ENCODE data around the gene HAGHL.
"Not testable (repeated sequence)": the region's sequence is repeated elsewhere in the genome, so short reads cannot be mapped to it uniquely, and the experiment has no call there.

The HAGHL gene

DNA sequence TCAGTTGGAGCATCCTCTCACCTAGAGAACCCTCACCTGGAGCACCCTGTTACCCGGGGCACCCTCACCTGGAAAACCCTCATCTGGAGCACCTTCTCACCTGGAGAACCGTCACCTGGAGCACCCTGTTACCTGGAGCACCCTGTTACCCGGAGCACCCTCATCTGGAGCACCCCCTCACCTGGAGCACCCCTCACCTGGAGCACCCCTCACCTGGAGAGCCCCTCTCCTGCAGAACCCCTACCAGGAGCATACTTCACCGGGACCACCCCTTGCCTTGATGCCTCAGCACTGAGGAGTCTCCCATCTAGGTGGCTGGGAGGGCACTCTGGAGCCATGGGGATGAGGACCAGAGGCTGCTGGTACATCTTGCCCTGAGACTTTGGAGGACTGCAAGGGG, 17.9 kb upstream of the HAGHL start:
- no peak for DNase-seq

GRCh38 chr16:709566-710499, 17.1 kb upstream of the HAGHL start:
- no peak for DNase-seq

DNA sequence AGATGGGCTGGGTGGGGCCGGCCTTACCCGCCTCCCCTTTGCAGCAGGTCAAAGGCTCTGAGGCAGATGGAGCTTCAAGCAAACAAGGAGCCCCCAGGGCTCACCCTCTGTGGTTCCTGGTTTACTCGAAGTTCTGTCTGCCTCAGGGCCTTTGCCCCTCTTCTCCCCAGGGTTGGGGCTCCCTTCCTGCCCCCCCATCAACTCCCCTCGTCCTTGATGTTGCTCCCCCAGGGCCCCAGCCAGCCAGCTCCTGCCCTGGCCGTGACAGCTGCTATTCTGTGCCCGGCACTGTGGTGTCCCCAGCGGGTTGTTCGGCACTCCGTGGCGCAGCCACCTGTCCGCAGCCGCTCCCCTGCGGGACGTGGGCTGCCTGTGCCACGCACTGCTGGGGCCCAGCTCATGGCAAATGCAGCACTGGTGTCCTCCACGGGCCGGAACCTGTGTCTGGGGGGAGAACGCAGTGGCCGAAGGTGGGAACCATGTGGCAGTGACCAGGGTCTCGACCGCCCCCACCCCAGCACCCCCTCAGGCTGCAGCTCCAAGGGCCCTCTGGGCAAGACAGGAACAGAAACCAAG, 16.3 kb upstream of the HAGHL start:
- no peak for DNase-seq

DNA sequence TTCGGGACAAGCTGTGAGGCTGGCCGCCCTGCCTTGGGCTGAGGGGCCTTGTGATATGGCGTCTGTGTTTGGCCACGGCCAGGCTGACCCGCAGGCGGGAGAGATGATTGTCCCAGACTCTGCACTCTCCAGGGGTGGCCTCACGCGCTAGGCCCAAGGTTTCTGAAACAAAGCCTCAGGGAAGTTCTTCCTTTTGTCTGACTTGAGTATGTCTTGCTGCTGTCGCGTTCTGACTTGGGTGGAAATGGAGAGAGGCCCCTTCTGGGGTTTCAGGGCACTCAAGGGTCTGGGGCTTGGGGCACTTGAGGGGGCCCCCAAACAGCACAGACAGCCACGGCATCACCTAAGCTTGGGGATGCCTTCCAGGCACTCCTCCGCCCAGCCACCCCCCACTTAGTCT, 15.8 kb upstream of the HAGHL start:
- no peak for DNase-seq

GRCh38 chr16:711548-712320, 15.2 kb upstream of the HAGHL start:
- no peak for DNase-seq

DNA sequence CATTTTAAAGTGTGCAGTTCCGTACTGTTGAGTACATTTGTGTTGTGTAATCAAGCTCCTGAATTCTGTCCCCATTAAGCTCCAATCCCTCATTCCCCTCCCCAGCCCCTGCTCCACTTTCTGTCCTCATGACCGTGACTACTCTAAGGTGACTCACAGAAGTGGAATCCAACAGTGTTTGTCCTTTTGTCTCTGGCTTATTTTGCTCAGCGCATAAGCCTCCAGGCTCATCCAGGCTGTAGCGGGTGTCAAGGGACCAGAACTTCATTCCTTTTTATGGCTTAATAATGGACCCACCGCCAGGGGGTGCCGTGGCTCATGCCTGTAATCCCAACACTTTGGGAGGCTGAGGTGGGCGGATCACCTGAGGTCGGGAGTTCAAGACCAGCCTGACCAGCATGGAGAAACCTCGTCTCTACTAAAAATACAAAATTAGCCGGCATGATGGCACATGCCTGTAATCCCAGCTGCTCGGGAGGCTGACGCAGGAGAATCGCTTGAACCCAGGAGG, 14.1 kb upstream of the HAGHL start:
- not testable (repeated sequence) for DNase-seq

- DNase-seq = no peak
Observed at GRCh38 chr16:714079-714478, 12.8 kb upstream of the HAGHL start.

DNA sequence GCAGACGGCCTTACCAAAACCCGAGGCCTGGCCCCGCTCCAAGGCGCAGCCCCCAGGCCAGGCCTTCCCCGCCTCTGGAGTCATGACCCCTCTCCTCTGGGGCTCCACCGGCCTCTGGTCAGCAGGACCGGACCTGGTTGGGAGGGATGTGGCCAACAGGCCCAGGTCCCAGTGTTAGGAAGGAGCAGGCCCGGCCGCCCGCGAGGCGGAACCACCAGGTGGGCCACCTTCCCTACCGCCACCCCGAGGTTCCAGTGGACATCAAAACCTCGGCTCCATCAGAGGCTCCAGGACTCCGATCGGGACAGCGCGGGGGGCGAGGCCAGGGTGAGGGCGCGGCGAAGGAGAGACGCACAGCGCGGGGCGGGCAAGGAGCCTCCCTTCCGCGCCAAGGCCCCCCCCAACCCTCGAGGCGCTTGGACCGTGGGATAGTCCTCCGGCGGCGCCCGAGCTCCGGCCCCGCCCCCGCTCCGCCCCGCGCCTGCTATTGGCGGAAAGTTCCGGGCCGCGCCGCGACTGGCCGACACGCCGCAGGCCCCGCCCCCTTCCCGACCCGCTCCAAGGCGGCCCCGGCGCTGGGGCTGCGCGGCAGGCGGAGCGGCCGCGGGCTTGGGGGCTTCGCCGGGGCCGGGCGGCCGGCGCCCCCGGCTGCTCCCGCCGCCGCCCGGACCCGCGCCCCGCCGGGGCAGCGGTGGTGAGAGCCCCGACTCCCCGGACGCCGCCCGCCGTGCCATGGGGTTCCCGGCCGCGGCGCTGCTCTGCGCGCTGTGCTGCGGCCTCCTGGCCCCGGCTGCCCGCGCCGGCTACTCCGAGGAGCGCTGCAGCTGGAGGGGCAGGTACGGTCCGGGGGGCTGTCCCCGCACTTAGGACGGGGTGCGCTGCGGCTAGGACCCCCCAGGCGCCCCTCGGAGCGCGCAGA, 12.1 kb upstream of the HAGHL start, which contains the start of gene METRN:
Gene METRN, plus strand, starts transcription at position 561 of the 919 bp plus-strand sequence. Its CDS starts 172 bp downstream, at position 733.
- no peak for DNase-seq

- no peak for DNase-seq
Observed at GRCh38 chr16:715477-716199, 11.3 kb upstream of the HAGHL start.

DNA sequence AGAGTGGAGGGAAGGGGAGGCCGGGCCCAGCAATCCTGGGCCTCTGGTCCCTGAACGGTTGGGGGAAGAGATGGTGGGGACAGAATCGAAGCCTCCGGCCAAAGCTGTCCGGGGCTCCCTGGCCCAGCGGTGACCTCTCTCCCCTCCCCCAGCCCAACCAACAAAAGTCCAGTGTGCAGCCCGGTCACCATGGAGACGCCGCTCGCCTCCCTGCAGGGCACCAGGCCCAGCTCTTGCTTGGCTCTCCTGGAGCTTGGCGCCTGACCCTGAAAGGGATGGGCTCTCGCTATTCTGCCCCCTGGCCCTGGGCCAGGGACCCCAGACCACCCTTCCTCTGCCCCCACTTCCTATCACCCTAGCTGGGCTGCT, 10.7 kb upstream of the HAGHL start:
- DNase-seq = no peak

DNA sequence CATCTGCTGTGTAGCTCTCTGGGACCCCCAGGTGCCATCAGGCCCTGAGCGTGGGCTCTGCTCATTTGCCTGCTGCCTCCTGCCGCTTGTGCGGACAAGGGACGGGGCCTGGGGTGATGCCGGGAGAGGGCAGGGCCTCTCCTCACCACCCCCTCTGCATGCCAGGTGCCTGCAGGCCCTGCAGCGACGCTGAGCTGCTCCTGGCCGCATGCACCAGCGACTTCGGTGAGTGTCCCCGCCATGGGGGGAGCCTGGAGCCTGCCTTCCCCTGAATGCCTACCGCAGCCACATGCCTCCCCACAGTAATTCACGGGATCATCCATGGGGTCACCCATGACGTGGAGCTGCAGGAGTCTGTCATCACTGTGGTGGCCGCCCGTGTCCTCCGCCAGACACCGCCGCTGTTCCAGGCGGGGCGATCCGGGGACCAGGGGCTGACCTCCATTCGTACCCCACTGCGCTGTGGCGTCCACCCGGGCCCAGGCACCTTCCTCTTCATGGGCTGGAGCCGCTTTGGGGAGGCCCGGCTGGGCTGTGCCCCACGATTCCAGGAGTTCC, 10.1 kb upstream of the HAGHL start:
- no peak for DNase-seq

DNA sequence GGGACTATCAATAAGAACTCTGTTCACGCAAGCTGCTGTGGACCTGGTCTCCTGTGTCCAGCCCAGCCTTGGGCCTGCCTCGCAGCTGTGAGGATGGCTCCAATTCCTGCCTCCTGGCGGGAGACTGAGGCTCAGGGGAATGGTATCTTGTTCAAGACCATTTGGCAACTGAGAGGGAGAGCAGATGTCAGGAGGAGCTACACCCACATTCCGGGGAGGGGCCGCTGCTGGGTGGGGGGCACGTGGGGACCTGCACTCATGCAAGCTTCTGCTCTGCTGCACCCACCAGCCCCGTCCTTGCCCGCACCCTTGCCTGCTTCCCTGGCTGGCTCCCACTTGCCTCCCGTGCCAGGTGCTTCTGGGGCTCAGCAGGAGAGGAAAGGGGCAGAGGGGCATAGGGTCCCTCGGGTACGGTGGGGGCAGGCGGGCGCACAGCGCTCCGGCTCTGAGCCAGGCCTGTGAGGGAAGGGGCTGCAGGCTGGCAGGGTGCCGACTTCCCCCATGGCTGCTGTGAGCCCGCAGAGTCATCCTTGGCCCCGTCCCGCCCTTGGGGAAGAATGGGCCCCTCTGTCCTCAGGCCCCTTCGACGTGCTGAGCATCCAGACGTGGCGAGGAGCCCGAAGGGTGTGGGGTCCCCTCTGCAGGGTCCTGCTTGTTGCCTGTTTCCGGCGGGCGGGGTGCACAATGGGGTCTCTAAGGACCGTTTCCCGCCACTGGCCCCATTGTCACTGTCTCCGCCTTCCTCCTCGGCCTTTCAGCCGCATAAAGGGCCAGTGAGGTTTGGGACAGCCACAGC, 9.3 kb upstream of the HAGHL start:
- DNase-seq = no peak

- no peak for DNase-seq
Observed at GRCh38 chr16:718389-718788, 8.5 kb upstream of the HAGHL start.

DNA sequence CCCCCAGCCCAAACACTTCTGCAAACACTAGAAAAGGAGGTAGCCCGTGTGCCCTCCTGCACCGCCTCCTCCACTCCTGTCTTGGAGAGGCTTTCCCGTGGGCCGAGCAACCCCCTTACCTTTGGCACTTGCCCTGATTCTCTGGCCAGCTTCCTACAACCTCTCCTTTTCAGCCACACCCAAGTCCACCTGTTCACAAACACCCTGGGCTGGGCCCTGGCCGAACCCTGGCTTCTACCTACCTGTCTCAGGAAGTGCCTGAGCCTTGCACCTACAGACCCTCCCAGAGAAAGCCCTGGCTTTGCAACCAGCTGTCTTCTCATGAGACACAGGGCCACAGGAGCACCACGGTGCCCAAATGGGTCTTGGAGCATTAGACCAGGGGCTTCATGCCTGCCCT, 8.0 kb upstream of the HAGHL start:
- no peak for DNase-seq

DNA sequence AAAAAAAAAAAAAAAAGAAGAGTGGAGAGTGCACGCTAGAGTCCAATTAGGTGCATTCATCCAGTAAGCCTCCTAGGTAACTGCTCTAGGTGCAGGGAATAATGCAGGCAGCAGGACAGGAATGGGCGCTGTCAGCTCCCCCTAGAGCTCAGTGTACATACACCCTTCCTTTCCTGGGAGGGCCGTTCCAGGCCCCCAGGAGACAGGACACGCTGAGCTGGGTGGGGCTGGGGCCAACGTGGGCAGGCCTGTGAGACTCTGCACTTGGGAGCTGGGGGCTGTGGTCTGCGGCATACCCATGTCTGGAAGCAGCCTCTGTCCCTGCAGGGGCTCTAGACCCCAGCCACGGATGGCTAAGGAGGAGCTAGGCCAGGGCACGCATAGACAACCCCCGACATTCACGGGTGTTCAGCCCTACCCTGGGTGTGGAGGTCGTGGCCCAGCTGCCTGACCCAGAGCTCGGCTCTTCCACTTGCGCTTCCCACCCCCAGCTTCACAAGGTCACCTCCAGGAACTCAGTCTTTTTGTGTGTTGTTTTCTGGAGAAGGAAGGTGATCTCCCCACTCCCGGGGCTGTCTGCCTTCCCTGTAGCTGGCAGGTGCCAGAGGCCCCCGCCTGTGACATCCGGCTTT, 7.0 kb upstream of the HAGHL start:
- peak; percentile 32 for DNase-seq

- no peak for DNase-seq
Observed at GRCh38 chr16:720447-720989, 6.4 kb upstream of the HAGHL start.

DNA sequence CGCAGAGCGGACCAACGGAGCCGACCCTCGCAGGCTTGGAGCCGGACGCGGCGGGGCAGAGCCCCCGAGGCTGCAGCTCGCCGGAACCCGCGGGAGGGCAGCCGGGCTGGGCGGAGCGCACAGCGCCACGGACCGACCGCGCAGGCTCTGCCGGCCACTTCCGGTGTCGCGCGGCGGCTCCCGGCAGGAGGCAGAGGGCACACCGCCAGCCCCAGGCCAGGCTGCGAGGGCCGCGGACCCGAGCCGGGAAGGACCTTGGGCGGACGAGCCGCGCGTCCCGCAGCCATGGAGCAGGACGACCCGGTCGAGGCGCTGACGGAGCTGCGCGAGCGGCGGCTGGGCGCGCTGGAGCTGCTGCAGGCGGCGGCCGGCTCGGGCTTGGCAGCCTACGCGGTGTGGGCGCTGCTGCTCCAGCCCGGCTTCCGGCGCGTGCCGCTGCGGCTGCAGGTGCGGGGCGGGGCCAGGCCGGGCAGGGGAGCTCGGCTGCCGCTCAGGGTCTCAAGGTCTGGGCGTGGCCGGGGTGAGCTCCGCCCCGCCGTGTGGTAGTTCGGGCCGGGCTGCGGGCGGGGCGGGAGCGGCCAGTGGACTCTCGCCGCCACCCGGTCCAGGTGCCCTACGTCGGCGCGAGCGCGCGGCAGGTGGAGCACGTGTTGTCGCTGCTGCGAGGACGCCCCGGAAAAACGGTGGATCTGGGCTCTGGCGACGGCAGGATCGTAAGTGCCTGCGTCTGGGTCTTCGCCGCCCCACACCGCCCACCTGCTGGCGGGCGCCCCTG, 5.7 kb upstream of the HAGHL start, which contains the start of gene ANTKMT:
Gene ANTKMT, plus strand, starts transcription at position 157 of the 775 bp plus-strand sequence. Its CDS starts 129 bp downstream, at position 286.
- DNase-seq = no peak

GRCh38 chr16:721765-722540, 5.0 kb upstream of the HAGHL start:
- DNase-seq = no peak
